DND-41 (cell line): ENCODE results near the gene FLRT3.

Experiments
- ATAC-seq: fragments of 200-7000 bp; cut with Tn5 transposase; 3 replicates; pipeline ENCODE4 v1.9.1; 2021; ENCODE audit warnings: low read depth; ENCODE audit not compliant: insufficient read depth
- DNase-seq: peaks from one replicate; pipeline ENCODE4 v3.0.0-alpha.2; 2020
- H2AFZ ChIP-seq: 2 replicates; pipeline ENCODE4 v1.6.0; 2012; ENCODE audit warnings: low read depth, low read length
- H3K27ac ChIP-seq: 2 replicates; pipeline ENCODE4 v1.5.1; 2012; ENCODE audit warnings: low read length, inconsistent platforms
- H3K27me3 ChIP-seq: fragments of 200-600 bp; sonication (generic); 2 replicates; pipeline ENCODE4 v1.6.0; 2012; ENCODE audit warnings: low read length, mild to moderate bottlenecking, inconsistent platforms; ENCODE audit not compliant: insufficient read depth, poor library complexity
- H3K36me3 ChIP-seq: 2 replicates; pipeline ENCODE4 v1.5.1; 2012; ENCODE audit warnings: low read length, inconsistent platforms; ENCODE audit not compliant: insufficient read depth
- H3K4me1 ChIP-seq: 2 replicates; pipeline ENCODE4 v1.5.1; 2012; ENCODE audit warnings: mild to moderate bottlenecking, low read length; ENCODE audit not compliant: insufficient read depth
- H3K4me2 ChIP-seq: 2 replicates; pipeline ENCODE4 v1.6.0; 2012; ENCODE audit warnings: mild to moderate bottlenecking, moderate library complexity, low read length, inconsistent platforms; ENCODE audit not compliant: insufficient read depth
- H3K4me3 ChIP-seq, 2 experiments: fragments of 200-600 bp in 1 of 2; shearing (Covaris generic) in 1 of 2; 2 replicates each; pipeline ENCODE4 v1.5.1; 2012 to 2016; ENCODE audit warnings: inconsistent platforms in 2 of 2, low read length in 2 of 2, mild to moderate bottlenecking in 2 of 2, low read depth in 1 of 2, moderate library complexity in 1 of 2
- H3K79me2 ChIP-seq: 2 replicates; pipeline ENCODE4 v1.6.0; 2012; ENCODE audit warnings: low read length, inconsistent platforms; ENCODE audit not compliant: insufficient read depth
- H3K9ac ChIP-seq: 2 replicates; pipeline ENCODE4 v1.6.0; 2012; ENCODE audit warnings: low read depth, mild to moderate bottlenecking, inconsistent platforms, low read length, moderate library complexity
- H3K9me3 ChIP-seq: 2 replicates; pipeline ENCODE4 v1.5.1; 2012; ENCODE audit warnings: low read length, moderate library complexity, mild to moderate bottlenecking, inconsistent platforms; ENCODE audit not compliant: insufficient read depth, severe bottlenecking
- H4K20me1 ChIP-seq: 2 replicates; pipeline ENCODE4 v1.6.0; 2012; ENCODE audit warnings: low read length; ENCODE audit not compliant: insufficient read depth
- EZH2 ChIP-seq: IDR thresholded peaks from 3 replicates; pipeline ENCODE4 v1.6.1; 2012; ENCODE audit warnings: borderline replicate concordance, low read depth, mild to moderate bottlenecking, moderate library complexity, low read length, inconsistent platforms; ENCODE audit not compliant: severe bottlenecking
- TF ChIP-seq, protein P1 (sequence below): IDR thresholded peaks from 2 replicates; pipeline ENCODE4 v1.5.1; 2012; ENCODE audit warnings: borderline replicate concordance, low read length, moderate library complexity, mild to moderate bottlenecking; ENCODE audit not compliant: poor library complexity, severe bottlenecking; ENCODE audit errors: extremely low read depth

Gene FLRT3

DNA sequence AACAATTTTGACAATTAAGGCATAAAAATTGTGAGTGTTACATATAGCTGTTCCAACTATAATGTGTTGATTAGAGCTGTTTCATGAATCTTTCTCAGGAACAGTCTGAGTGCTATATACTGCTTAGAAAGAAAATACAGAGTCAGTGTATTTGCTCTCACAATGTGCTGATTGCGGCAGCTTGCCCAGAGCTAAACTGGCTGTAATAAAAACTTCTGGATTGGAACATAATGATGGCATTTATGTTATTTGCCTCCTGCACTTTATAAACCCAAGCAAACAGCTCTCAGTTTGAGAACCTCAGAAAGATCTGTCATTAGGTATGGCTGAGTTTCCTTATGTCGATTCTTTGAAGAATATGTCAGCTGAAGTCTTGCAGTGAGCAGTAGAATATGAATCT lies 29.5 kb downstream of the FLRT3 start:
- H3K79me2 ChIP-seq = no peaks in the 10 kb centered on the region
- H3K27ac ChIP-seq = no peak overlapping the region
- H3K4me3 ChIP-seq = no peak overlapping the region
- H3K27me3 ChIP-seq = peaks cover 9% of the 10 kb centered on the region
- H3K4me1 ChIP-seq = no peaks in the 10 kb centered on the region
- no peak overlapping the region for H3K4me2 ChIP-seq
- no peak overlapping the region for H2AFZ ChIP-seq
- no peaks in the 10 kb centered on the region for H3K9me3 ChIP-seq
- DNase-seq = no peak
- TF ChIP-seq, protein P1, sequence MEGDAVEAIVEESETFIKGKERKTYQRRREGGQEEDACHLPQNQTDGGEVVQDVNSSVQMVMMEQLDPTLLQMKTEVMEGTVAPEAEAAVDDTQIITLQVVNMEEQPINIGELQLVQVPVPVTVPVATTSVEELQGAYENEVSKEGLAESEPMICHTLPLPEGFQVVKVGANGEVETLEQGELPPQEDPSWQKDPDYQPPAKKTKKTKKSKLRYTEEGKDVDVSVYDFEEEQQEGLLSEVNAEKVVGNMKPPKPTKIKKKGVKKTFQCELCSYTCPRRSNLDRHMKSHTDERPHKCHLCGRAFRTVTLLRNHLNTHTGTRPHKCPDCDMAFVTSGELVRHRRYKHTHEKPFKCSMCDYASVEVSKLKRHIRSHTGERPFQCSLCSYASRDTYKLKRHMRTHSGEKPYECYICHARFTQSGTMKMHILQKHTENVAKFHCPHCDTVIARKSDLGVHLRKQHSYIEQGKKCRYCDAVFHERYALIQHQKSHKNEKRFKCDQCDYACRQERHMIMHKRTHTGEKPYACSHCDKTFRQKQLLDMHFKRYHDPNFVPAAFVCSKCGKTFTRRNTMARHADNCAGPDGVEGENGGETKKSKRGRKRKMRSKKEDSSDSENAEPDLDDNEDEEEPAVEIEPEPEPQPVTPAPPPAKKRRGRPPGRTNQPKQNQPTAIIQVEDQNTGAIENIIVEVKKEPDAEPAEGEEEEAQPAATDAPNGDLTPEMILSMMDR = no peak
- TF ChIP-seq EZH2 = no peak
- H3K36me3 ChIP-seq = no peaks in the 10 kb centered on the region
- ATAC-seq = no peak
- H3K9ac ChIP-seq = no peak overlapping the region
- H4K20me1 ChIP-seq = no peaks in the 10 kb centered on the region

DNA sequence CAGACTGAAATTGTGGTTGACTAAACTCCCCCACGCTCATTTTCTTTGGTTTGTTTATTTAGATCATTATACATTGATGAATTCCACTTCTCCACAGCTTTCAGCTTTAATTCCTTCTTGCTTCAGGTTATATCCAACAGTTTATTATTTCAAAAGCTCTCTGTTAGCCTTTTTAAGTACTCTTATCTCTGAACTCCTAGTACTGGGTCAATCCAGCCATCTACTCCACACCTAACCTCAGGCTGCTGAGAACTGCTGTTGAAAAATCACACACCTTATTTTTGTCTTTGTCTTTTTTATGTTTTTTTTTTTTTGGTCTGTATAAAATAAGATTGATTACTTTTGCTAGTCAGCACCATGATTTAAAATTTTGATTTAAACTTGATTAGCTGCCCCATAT lies 32.9 kb downstream of the FLRT3 start:
- Histone ChIP-seq H3K27me3 (peaks cover 4% of the 10 kb centered on the region), H3K27ac (no peak overlapping the region), H3K4me2 (no peak overlapping the region), H3K4me3 (no peak overlapping the region), H3K79me2 (no peaks in the 10 kb centered on the region), H3K4me1 (no peaks in the 10 kb centered on the region), H3K9me3 (no peaks in the 10 kb centered on the region), H3K9ac (no peak overlapping the region), H4K20me1 (no peaks in the 10 kb centered on the region), H2AFZ (no peak overlapping the region), H3K36me3 (no peaks in the 10 kb centered on the region)
- no peak for ATAC-seq
- no peak for DNase-seq
- TF ChIP-seq EZH2 = no peak
- TF ChIP-seq, protein P1 = no peak

GRCh38 chr20:14303651-14304050 lies 33.8 kb downstream of the FLRT3 start:
- no peaks in the 10 kb centered on the region for H3K36me3 ChIP-seq
- no peaks in the 10 kb centered on the region for H3K79me2 ChIP-seq
- H3K4me3 ChIP-seq = no peak overlapping the region
- H3K9ac ChIP-seq = no peak overlapping the region
- H3K27me3 ChIP-seq = peaks cover 4% of the 10 kb centered on the region
- ATAC-seq (no peak), DNase-seq (no peak)
- H3K4me1 ChIP-seq = no peaks in the 10 kb centered on the region
- no peaks in the 10 kb centered on the region for H4K20me1 ChIP-seq
- H3K4me2 ChIP-seq = no peak overlapping the region
- no peak overlapping the region for H2AFZ ChIP-seq
- H3K9me3 ChIP-seq = no peaks in the 10 kb centered on the region
- TF ChIP-seq, protein P1 = no peak
- TF ChIP-seq EZH2 = no peak
- no peak overlapping the region for H3K27ac ChIP-seq

- Histone ChIP-seq H3K9me3 (no peaks in the 10 kb centered on the region), H3K4me3 (no peak overlapping the region), H3K4me1 (no peaks in the 10 kb centered on the region), H2AFZ (no peak overlapping the region), H3K4me2 (no peak overlapping the region), H3K27me3 (peaks cover 4% of the 10 kb centered on the region), H3K36me3 (no peaks in the 10 kb centered on the region), H4K20me1 (no peaks in the 10 kb centered on the region), H3K27ac (no peak overlapping the region), H3K79me2 (no peaks in the 10 kb centered on the region), H3K9ac (no peak overlapping the region)
- DNase-seq (no peak), ATAC-seq (no peak)
- TF ChIP-seq EZH2 = no peak
- TF ChIP-seq, protein P1 = no peak
Observed at GRCh38 chr20:14303106-14303505, 34.3 kb downstream of the FLRT3 start.
